GM12878 (cell line): ENCODE measurements around the gene RBM11.

Experiments
- CTCF ChIP-seq, 3 experiments: IDR thresholded peaks in 2 of 3; conservative IDR thresholded peaks in 1 of 3; 2 replicates each; pipeline ENCODE4 v1.5.1; 2011; ENCODE audit warnings: low read depth in 3 of 3, low read length in 3 of 3, mild to moderate bottlenecking in 3 of 3, control low read depth in 2 of 3, moderate library complexity in 2 of 3, inconsistent platforms in 1 of 3, mixed read lengths in 1 of 3; ENCODE audit not compliant: control insufficient read depth in 2 of 3, insufficient read depth in 1 of 3; ENCODE audit errors: extremely low read depth in 1 of 3
- ELK1 ChIP-seq: IDR thresholded peaks from 2 replicates; pipeline ENCODE4 v1.6.1; 2012; ENCODE audit warnings: low read depth, low read length, improper control_type of control experiment
- EZH2 ChIP-seq: IDR thresholded peaks from 2 replicates; pipeline ENCODE4 v1.6.1; 2012; ENCODE audit warnings: low read depth, mild to moderate bottlenecking, control low read depth, inconsistent platforms, low read length, borderline replicate concordance; ENCODE audit not compliant: control insufficient read depth
- POLR2A ChIP-seq: IDR thresholded peaks from 2 replicates; pipeline ENCODE4 v1.6.1; 2011; ENCODE audit warnings: low read depth, mild to moderate bottlenecking, low read length
- RCOR1 ChIP-seq: conservative IDR thresholded peaks from 2 replicates; pipeline ENCODE4 v1.6.1; 2012; ENCODE audit warnings: low read depth, low read length, improper control_type of control experiment
- SMC3 ChIP-seq: IDR thresholded peaks from 2 replicates; pipeline ENCODE4 v1.6.1; 2011; ENCODE audit warnings: low read length, improper control_type of control experiment, borderline replicate concordance
- SPI1 ChIP-seq: IDR thresholded peaks from 2 replicates; pipeline ENCODE4 v1.6.1; 2011; ENCODE audit warnings: low read depth, mild to moderate bottlenecking, low read length, moderate library complexity, borderline replicate concordance; ENCODE audit not compliant: insufficient read depth
- TF ChIP-seq, protein P1 (sequence below): IDR thresholded peaks from 2 replicates; pipeline ENCODE4 v1.6.1; 2012; ENCODE audit warnings: low read depth, low read length, improper control_type of control experiment

- no peak for TF ChIP-seq SPI1
- no peak for TF ChIP-seq CTCF (IDR thresholded peaks at IDR 0.05 in 2 of 3, conservative IDR thresholded peaks at IDR 0.05 in 1 of 3; ENCODE audit: control insufficient read depth in 2 of 3, extremely low read depth in 1 of 3, insufficient read depth in 1 of 3, low read depth in 3 of 3, low read length in 3 of 3)
- TF ChIP-seq, protein P1, sequence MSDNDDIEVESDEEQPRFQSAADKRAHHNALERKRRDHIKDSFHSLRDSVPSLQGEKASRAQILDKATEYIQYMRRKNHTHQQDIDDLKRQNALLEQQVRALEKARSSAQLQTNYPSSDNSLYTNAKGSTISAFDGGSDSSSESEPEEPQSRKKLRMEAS = no peak
- no peak for TF ChIP-seq EZH2
- no peak for TF ChIP-seq RCOR1
- no peak for TF ChIP-seq POLR2A
- no peak for TF ChIP-seq SMC3
- no peak for TF ChIP-seq ELK1
Measured at GRCh38 chr21:14243461-14243860, 27.5 kb downstream of the RBM11 start.
